SK-N-SH (cell line): Measurements from ENCODE around the gene CRYBG3.

ENCODE experiments used
- FOXJ3 ChIP-seq: sonication (generic); formaldehyde crosslinking; IDR thresholded peaks from 2 replicates; pipeline ENCODE4 v1.5.1; 2020; ENCODE audit warnings: mild to moderate bottlenecking, missing genetic modification reagents
- GATA2 ChIP-seq: sonication (generic); formaldehyde crosslinking; IDR thresholded peaks from 2 replicates; pipeline ENCODE4 v1.5.0; 2020; ENCODE audit warnings: mild to moderate bottlenecking, missing genetic modification reagents
- MEF2A ChIP-seq: IDR thresholded peaks from 2 replicates; pipeline ENCODE4 v1.4.0; 2012; ENCODE audit warnings: low read depth, borderline replicate concordance
- MXI1 ChIP-seq: IDR thresholded peaks from 2 replicates; pipeline ENCODE4 v1.6.1; 2012; ENCODE audit warnings: mild to moderate bottlenecking, low read depth, low read length, improper control_type of control experiment
- NRF1 ChIP-seq: IDR thresholded peaks from 2 replicates; pipeline ENCODE4 v1.6.1; 2012; ENCODE audit warnings: low read depth, mild to moderate bottlenecking, low read length
- POLR2AphosphoS5 ChIP-seq: IDR thresholded peaks from 2 replicates; pipeline ENCODE4 v1.6.1; 2012; ENCODE audit warnings: low read depth, low read length
- RCOR1 ChIP-seq: fragments of 150-350 bp; IDR thresholded peaks from 2 replicates; pipeline ENCODE4 v1.6.1; 2017; ENCODE audit warnings: antibody characterized with exemption, low read length
- RFX5 ChIP-seq: IDR thresholded peaks from 2 replicates; pipeline ENCODE4 v1.6.1; 2012; ENCODE audit warnings: mild to moderate bottlenecking, improper control_type of control experiment, low read length
- SIN3A ChIP-seq: IDR thresholded peaks from 2 replicates; pipeline ENCODE4 v1.6.1; 2012; ENCODE audit warnings: low read depth, mild to moderate bottlenecking, low read length, moderate library complexity, borderline replicate concordance
- TEAD4 ChIP-seq: IDR thresholded peaks from 2 replicates; pipeline ENCODE4 v1.4.0; 2012; ENCODE audit warnings: mild to moderate bottlenecking, borderline replicate concordance; ENCODE audit not compliant: insufficient read depth
- YY1 ChIP-seq: IDR thresholded peaks from 2 replicates; pipeline ENCODE4 v1.4.0; 2012; ENCODE audit warnings: low read depth, mild to moderate bottlenecking
- TF ChIP-seq, protein P1 (sequence below): fragments of 200-600 bp; sonication (generic); IDR thresholded peaks from 2 replicates; pipeline ENCODE4 v1.6.1; 2017; ENCODE audit warnings: antibody characterized with exemption, mild to moderate bottlenecking, moderate library complexity
- TF ChIP-seq, protein P2 (sequence below): IDR thresholded peaks from 2 replicates; pipeline ENCODE4 v1.4.0; 2012; ENCODE audit warnings: low read depth, borderline replicate concordance

DNA sequence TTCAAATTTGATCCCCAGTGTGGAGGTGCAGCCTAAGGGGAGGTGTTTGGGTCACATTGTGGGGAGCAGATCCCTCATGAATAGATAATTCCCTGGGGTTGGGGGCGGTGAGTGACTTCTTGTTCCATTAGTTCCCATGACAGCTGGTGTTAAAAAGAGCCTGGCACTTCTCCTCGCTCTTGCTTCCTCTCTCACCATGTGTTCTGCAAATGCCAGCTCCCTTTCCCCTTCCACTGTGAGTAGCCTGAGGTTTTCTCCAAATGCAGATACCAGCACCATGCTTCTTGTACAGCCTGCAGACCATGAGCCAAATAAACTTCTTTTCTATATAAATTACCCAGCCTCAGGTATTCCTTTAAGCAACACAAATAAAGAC, 127.3 kb downstream of the CRYBG3 start:
- TF ChIP-seq, protein P1, sequence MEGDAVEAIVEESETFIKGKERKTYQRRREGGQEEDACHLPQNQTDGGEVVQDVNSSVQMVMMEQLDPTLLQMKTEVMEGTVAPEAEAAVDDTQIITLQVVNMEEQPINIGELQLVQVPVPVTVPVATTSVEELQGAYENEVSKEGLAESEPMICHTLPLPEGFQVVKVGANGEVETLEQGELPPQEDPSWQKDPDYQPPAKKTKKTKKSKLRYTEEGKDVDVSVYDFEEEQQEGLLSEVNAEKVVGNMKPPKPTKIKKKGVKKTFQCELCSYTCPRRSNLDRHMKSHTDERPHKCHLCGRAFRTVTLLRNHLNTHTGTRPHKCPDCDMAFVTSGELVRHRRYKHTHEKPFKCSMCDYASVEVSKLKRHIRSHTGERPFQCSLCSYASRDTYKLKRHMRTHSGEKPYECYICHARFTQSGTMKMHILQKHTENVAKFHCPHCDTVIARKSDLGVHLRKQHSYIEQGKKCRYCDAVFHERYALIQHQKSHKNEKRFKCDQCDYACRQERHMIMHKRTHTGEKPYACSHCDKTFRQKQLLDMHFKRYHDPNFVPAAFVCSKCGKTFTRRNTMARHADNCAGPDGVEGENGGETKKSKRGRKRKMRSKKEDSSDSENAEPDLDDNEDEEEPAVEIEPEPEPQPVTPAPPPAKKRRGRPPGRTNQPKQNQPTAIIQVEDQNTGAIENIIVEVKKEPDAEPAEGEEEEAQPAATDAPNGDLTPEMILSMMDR = no peak
- no peak for TF ChIP-seq YY1
- no peak for TF ChIP-seq GATA2 (CRISPR knock-in tag)
- TF ChIP-seq RFX5 = no peak
- TF ChIP-seq MEF2A = no peak
- no peak for TF ChIP-seq TEAD4
- no peak for TF ChIP-seq NRF1
- no peak for TF ChIP-seq SIN3A
- no peak for TF ChIP-seq FOXJ3 (CRISPR knock-in tag)
- TF ChIP-seq MXI1 = no peak
- TF ChIP-seq, protein P2, sequence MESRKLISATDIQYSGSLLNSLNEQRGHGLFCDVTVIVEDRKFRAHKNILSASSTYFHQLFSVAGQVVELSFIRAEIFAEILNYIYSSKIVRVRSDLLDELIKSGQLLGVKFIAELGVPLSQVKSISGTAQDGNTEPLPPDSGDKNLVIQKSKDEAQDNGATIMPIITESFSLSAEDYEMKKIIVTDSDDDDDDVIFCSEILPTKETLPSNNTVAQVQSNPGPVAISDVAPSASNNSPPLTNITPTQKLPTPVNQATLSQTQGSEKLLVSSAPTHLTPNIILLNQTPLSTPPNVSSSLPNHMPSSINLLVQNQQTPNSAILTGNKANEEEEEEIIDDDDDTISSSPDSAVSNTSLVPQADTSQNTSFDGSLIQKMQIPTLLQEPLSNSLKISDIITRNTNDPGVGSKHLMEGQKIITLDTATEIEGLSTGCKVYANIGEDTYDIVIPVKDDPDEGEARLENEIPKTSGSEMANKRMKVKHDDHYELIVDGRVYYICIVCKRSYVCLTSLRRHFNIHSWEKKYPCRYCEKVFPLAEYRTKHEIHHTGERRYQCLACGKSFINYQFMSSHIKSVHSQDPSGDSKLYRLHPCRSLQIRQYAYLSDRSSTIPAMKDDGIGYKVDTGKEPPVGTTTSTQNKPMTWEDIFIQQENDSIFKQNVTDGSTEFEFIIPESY = no peak
- TF ChIP-seq RCOR1 = no peak
- TF ChIP-seq POLR2AphosphoS5 = no peak
